Natural killer cell (primary cell): ENCODE results near the gene CCDC15. TPM values are rescaled to one million over a fixed set of nuclear protein-coding genes. Genes with fewer than 3 reads are reported as not detected.

Experiments
- ATAC-seq, 3 donors: fragments of 150-1000 bp in 2 of 3; fragments of 200-7000 bp in 1 of 3; cut with Tn5 transposase; 1 replicate in 1 of 3; 2 replicates in 2 of 3; pipeline ENCODE4 v1.10.0; 2021; ENCODE audit warnings: mild to moderate bottlenecking in 2 of 3, moderate library complexity in 2 of 3
- DNase-seq, 2 donors: peaks; one replicate each; pipeline versions ENCODE4 v3.0.0 to v3.0.0-alpha.2; 2013 to 2021; ENCODE audit warnings: mixed read lengths in 1 of 2
- H3K27ac ChIP-seq: one replicate; pipeline ENCODE4 v1.5.1; 2013; ENCODE audit warnings: mild to moderate bottlenecking, low read length
- H3K27me3 ChIP-seq: one replicate; pipeline ENCODE4 v1.6.1; 2013; ENCODE audit warnings: low read length; ENCODE audit not compliant: control insufficient read depth, insufficient read depth
- H3K36me3 ChIP-seq: one replicate; pipeline ENCODE4 v1.6.1; 2013; ENCODE audit warnings: low read length; ENCODE audit not compliant: control insufficient read depth, insufficient read depth
- H3K4me1 ChIP-seq: one replicate; pipeline ENCODE4 v1.6.1; 2013; ENCODE audit warnings: low read length; ENCODE audit not compliant: control insufficient read depth, insufficient read depth
- H3K4me3 ChIP-seq: one replicate; pipeline ENCODE4 v1.5.1; 2013; ENCODE audit warnings: low read length
- H3K9me3 ChIP-seq: one replicate; pipeline ENCODE4 v1.6.1; 2013; ENCODE audit warnings: low read length; ENCODE audit not compliant: control insufficient read depth, insufficient read depth
- H3K27ac Mint-ChIP-seq, 2 donors: one replicate each; pipeline ENCODE4 v1.8.0; 2022; ENCODE audit warnings: mild to moderate bottlenecking in 2 of 2, mixed read lengths in 2 of 2, moderate library complexity in 1 of 2
- H3K27me3 Mint-ChIP-seq, 2 donors: one replicate each; pipeline ENCODE4 v1.8.0; 2022; ENCODE audit warnings: low read depth in 2 of 2, mixed read lengths in 2 of 2
- H3K36me3 Mint-ChIP-seq: one replicate; pipeline ENCODE4 v1.8.0; 2022; ENCODE audit warnings: mixed read lengths
- H3K4me1 Mint-ChIP-seq, 2 donors: one replicate each; pipeline ENCODE4 v1.8.0; 2022; ENCODE audit warnings: mixed read lengths in 2 of 2
- H3K4me3 Mint-ChIP-seq: one replicate; pipeline ENCODE4 v1.8.0; 2022; ENCODE audit warnings: mild to moderate bottlenecking, moderate library complexity, mixed read lengths
- H3K9me3 Mint-ChIP-seq, 2 donors: one replicate each; pipeline ENCODE4 v1.8.0; 2022; ENCODE audit warnings: mixed read lengths in 2 of 2
- CTCF ChIP-seq: fragments of 200-600 bp; IDR thresholded peaks from one replicate; pipeline ENCODE4 v1.8.0; 2022; ENCODE audit warnings: antibody characterized with exemption
- WGBS: methylation state at CpG from one replicate; pipeline ENCODE4 v1.1.7; 2013; ENCODE audit warnings: missing lambda C conversion rate; ENCODE audit not compliant: insufficient coverage; 5-methylcytosine and 5-hydroxymethylcytosine counted together
- intact Hi-C: fragments of 100-400 bp; cut with micrococcal nuclease; formaldehyde crosslinking; loops from one replicate; pipeline ENCODE4 v1.14.2; 2022
- total RNA-seq, 4 donors: library from RNA; stranded (reverse); fragments of 120-200 nt in 1 of 4; gene quantifications; one replicate each; pipeline versions ENCODE4 v1.2.3 to v1.2.4, GENCODE V29; 2013 to 2022

The CCDC15 gene
- total RNA-seq, 3 donors from 2014 or later (not counting 1 experiment from before 2014, with no cell fraction given) = 3.8 to 4.7 (median 3.9) TPM

GRCh38 chr11:124987096-124987495 is 33.1 kb downstream of the CCDC15 start:
- TF ChIP-seq CTCF = no peak
- DNase-seq (no peak), ATAC-seq (no peak)
- H3K36me3 Mint-ChIP-seq = peaks cover 20% of the 10 kb centered on the region
- no peak overlapping the region for H3K27ac ChIP-seq
- no peaks in the 10 kb centered on the region for H3K4me1 Mint-ChIP-seq
- no peaks in the 10 kb centered on the region for H3K27me3 ChIP-seq
- H3K9me3 Mint-ChIP-seq = peaks cover 0 to 4% of the 10 kb centered on the region in 2 donors
- H3K4me3 ChIP-seq = no peak overlapping the region
- no peak overlapping the region for H3K27ac Mint-ChIP-seq
- intact Hi-C loops = no loop called here
- no peaks in the 10 kb centered on the region for H3K4me1 ChIP-seq
- no peaks in the 10 kb centered on the region for H3K27me3 Mint-ChIP-seq
- no peak overlapping the region for H3K4me3 Mint-ChIP-seq
- 75% methylated on average over 1 of the region's 1 CpG for WGBS
- H3K9me3 ChIP-seq = no peaks in the 10 kb centered on the region
- peaks cover 4% of the 10 kb centered on the region for H3K36me3 ChIP-seq

DNA sequence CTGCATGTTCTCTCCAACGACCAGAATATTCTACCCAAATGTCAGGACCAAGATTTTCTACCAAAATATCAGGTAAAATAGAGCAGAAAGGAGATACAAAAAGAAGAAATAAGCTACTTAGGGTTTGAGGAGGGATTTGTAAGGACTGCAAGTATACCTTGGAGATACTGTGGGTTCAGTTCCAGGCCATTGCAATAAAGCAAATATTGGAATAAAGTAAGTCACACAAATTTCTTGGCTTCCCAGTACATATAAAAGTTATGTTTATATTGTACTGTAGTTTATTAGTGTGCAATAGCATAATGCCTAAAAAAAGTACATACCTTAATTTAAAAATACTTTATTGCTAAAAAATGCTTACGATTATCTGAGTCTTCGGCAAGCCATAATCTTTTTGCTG is 34.1 kb downstream of the CCDC15 start:
- H3K27me3 Mint-ChIP-seq = no peaks in the 10 kb centered on the region
- Histone ChIP-seq H3K4me3 (no peak overlapping the region), H3K4me1 (no peaks in the 10 kb centered on the region), H3K36me3 (peaks cover 6% of the 10 kb centered on the region), H3K9me3 (no peaks in the 10 kb centered on the region), H3K27me3 (no peaks in the 10 kb centered on the region), H3K27ac (no peak overlapping the region)
- intact Hi-C loops = no loop called here
- peaks cover 10% of the 10 kb centered on the region for H3K36me3 Mint-ChIP-seq
- 89% methylated on average over 2 of the region's 3 CpGs for WGBS
- no peaks in the 10 kb centered on the region for H3K9me3 Mint-ChIP-seq
- H3K27ac Mint-ChIP-seq = no peak overlapping the region
- H3K4me1 Mint-ChIP-seq = no peaks in the 10 kb centered on the region
- H3K4me3 Mint-ChIP-seq = no peak overlapping the region
- ATAC-seq (no peak), DNase-seq (no peak)
- TF ChIP-seq CTCF = no peak

- H3K4me1 Mint-ChIP-seq = peaks cover 8 to 12% of the 10 kb centered on the region in 2 donors
- no peak overlapping the region for H3K27ac Mint-ChIP-seq
- H3K36me3 Mint-ChIP-seq = peaks cover 22% of the 10 kb centered on the region
- no peak overlapping the region for H3K27ac ChIP-seq
- no peak for DNase-seq
- H3K4me3 ChIP-seq = no peak overlapping the region
- 100% methylated on average over 1 of the region's 2 CpGs for WGBS
- no peak overlapping the region for H3K4me3 Mint-ChIP-seq
- H3K36me3 ChIP-seq = no peaks in the 10 kb centered on the region
- intact Hi-C loops = no loop called here
- peak; percentile 46 to 61 (median 53) for ATAC-seq
- no peaks in the 10 kb centered on the region for H3K9me3 ChIP-seq
- no peak for TF ChIP-seq CTCF
- H3K27me3 Mint-ChIP-seq = no peaks in the 10 kb centered on the region
- no peaks in the 10 kb centered on the region for H3K4me1 ChIP-seq
- no peaks in the 10 kb centered on the region for H3K9me3 Mint-ChIP-seq
- no peaks in the 10 kb centered on the region for H3K27me3 ChIP-seq
Observed at GRCh38 chr11:125001079-125001778, 47.2 kb downstream of the CCDC15 start.

- Histone ChIP-seq H3K4me1 (no peaks in the 10 kb centered on the region), H3K36me3 (no peaks in the 10 kb centered on the region), H3K9me3 (no peaks in the 10 kb centered on the region), H3K27ac (no peak overlapping the region), H3K27me3 (no peaks in the 10 kb centered on the region), H3K4me3 (no peak overlapping the region)
- no CpG with 5 or more reads among the region's 2 CpGs for WGBS
- Mint-ChIP-seq H3K9me3 (no peaks in the 10 kb centered on the region), H3K4me1 (peaks cover 8 to 12% of the 10 kb centered on the region in 2 donors), H3K4me3 (no peak overlapping the region), H3K36me3 (peaks cover 22% of the 10 kb centered on the region), H3K27me3 (no peaks in the 10 kb centered on the region), H3K27ac (no peak overlapping the region)
- no peak for TF ChIP-seq CTCF
- no peak for DNase-seq
- no peak for ATAC-seq
- intact Hi-C loops = no loop called here
Observed at GRCh38 chr11:125001849-125002248, 47.8 kb downstream of the CCDC15 start.
